Pancreas (tissue), 10 donors: Measurements from ENCODE around the gene TM7SF3. TPM values are rescaled to one million over a fixed set of nuclear protein-coding genes. Genes with fewer than 3 reads are reported as not detected.

Experiments used
- ATAC-seq, 4 donors: fragments of 200-7000 bp; cut with Tn5 transposase; one replicate each; pipeline versions ENCODE4 v1.8.0 to v1.9.1; 2020; ENCODE audit warnings: mild to moderate bottlenecking in 4 of 4, moderate library complexity in 4 of 4
- DNase-seq, 6 donors: peaks; one replicate each; pipeline ENCODE4 v3.0.0-alpha.2; 2020
- FAIRE-seq: peaks from 2 replicates; lab custom pipeline; 2012; peaks lifted over from hg19 to GRCh38; lab: Jason Lieb, UNC
- H3K27ac ChIP-seq, 4 donors: fragments of 200-600 bp; sonication (generic); 1 replicate in 3 of 4; 2 replicates in 1 of 4; pipeline versions ENCODE4 v1.5.0 to v1.8.0; 2020
- H3K27me3 ChIP-seq, 4 donors: fragments of 200-600 bp; one replicate each; pipeline ENCODE4 v1.8.0; 2021
- H3K36me3 ChIP-seq, 3 donors: fragments of 200-600 bp; sonication (generic) in 1 of 3; one replicate each; pipeline versions ENCODE4 v1.5.0 to v1.8.0; 2020 to 2021
- H3K4me1 ChIP-seq, 3 donors: fragments of 200-600 bp; one replicate each; pipeline ENCODE4 v1.8.0; 2021
- H3K4me3 ChIP-seq, 4 donors: fragments of 200-600 bp; sonication (generic) in 2 of 4; one replicate each; pipeline versions ENCODE4 v1.5.0 to v1.8.0; 2020 to 2021
- H3K9me3 ChIP-seq, 4 donors: fragments of 200-600 bp; one replicate each; pipeline ENCODE4 v1.8.0; 2021
- WGBS, 2 donors: extraction: QIAGEN DNeasy Blood & Tissue Kit; methylation state at CpG; one replicate each; pipeline ENCODE4 v1.1.7; 2013; 5-methylcytosine and 5-hydroxymethylcytosine counted together
- intact Hi-C, 3 donors: fragments of 100-400 bp; cut with DNase I; formaldehyde crosslinking; loops; one replicate each; pipeline versions ENCODE4 v1.11.1 to v1.14.2; 2022
- polyA plus RNA-seq, 2 donors: library from polyadenylated mRNA; stranded (reverse); fragments of 200-250 nt; gene quantifications; one replicate each; pipeline ENCODE4 v1.2.3, GENCODE V29; 2013
- total RNA-seq, 6 donors: library from RNA; stranded (reverse); fragmentation: NEBNext Ultra II Directional in 4 of 6; extraction: Animal tissue kit (Norgen Biotek cat#: 25700) in 4 of 6; gene quantifications; one replicate each; pipeline versions ENCODE4 v1.2.1 to v1.2.4, GENCODE V29; 2021 to 2023
- TF ChIP-seq, protein P1 (sequence below), 4 donors: fragments of 200-600 bp; sonication (generic) in 3 of 4; IDR thresholded peaks; one replicate each; pipeline versions ENCODE4 v1.5.0 to v1.8.0; 2021; ENCODE audit warnings: antibody characterized with exemption in 4 of 4
- donor health status: healthy with polysubstance abuse.
- donor health status: DM: no; HTN: no; CAD: no; lungs with moderate emphysema.
- donor health status: DM: no; HTN: no; CAD: no.
- donor health status: control.
- donor health status: control.
- donor health status: Bipolar disorder and iron deficiency.
- donor health status: DM: yes; HTN: yes; CAD: no.
- donor health status: DM: no; HTN: no; CAD: no.
- donor health status: DM: no; HTN: no; CAD: no.
- donor health status: DM: yes; HTN: yes; CAD: no.

The TM7SF3 gene, protein sequence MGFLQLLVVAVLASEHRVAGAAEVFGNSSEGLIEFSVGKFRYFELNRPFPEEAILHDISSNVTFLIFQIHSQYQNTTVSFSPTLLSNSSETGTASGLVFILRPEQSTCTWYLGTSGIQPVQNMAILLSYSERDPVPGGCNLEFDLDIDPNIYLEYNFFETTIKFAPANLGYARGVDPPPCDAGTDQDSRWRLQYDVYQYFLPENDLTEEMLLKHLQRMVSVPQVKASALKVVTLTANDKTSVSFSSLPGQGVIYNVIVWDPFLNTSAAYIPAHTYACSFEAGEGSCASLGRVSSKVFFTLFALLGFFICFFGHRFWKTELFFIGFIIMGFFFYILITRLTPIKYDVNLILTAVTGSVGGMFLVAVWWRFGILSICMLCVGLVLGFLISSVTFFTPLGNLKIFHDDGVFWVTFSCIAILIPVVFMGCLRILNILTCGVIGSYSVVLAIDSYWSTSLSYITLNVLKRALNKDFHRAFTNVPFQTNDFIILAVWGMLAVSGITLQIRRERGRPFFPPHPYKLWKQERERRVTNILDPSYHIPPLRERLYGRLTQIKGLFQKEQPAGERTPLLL
- total RNA-seq (10 to 100 TPM; 36.9 to 67.6 (median 54.4) TPM), polyA plus RNA-seq (10 to 100 TPM; 16.8 to 50.0 TPM)

DNA sequence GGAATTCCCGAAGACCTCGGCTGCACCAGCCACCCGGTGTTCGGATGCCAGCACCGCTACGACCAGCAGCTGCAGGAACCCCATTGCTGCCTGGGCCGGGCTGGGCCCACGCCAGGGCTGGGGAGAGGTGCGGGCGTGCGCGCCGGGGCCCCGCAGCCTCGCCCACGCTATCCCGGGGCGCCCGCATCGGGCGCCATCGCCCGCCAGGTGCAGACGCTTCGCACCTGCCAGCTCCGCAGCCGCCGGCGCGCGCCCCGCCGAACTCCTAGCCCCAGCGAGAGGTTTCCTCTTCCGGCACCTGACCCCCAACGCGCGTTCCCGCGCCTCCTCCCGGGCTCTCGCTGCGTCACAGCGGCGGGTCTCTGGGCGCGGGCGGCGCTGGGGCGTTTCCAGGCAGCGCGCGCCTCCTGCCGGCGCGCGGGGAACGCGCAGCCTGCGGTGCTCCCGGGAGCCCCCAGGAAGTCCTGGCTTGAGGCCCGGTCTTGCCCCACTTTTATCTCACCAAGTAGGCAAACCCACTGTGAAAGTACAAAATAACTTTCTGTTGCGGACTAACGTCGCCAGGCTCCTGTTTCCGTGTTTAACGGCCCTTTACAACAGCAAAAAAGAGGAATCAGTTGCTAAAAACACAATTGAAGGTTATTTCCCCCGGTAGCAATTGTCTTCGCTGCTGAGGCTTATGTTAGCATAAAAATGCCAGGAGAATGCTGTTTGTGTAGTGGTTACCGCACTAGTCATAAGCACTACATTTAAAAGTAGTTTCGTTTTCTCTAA is at the start of gene TM7SF3:
Gene TM7SF3, minus strand, starts transcription at position 300 of the 774 bp plus-strand sequence. Its CDS starts 216 bp downstream, at position 84.
- DNase-seq (peak; percentile 94 to 98 (median 96)), ATAC-seq (peak; percentile 85 to 93 (median 88)), FAIRE-seq (no peak)
- H3K4me3 ChIP-seq = peak within 1 kb of the TSS; percentile 57 to 90 (median 76)
- no peaks in the 10 kb centered on the region for H3K36me3 ChIP-seq
- H3K27ac ChIP-seq = peak within 1 kb of the TSS; percentile 72 to 97 (median 92)
- intact Hi-C loops = loop anchor here in 1 of 3 donors (10.0 kb wide), 1 partner anchor 291 kb away; no protein-coding TSS in a partner anchor
- 0 to 1% methylated on average over 60 to 71 of the region's 71 CpGs for WGBS, 2 donors
- H3K27me3 ChIP-seq = no peaks in the 10 kb centered on the region
- H3K9me3 ChIP-seq = no peaks in the 10 kb centered on the region
- H3K4me1 ChIP-seq = peaks cover 28 to 40% (median 29%) of the 10 kb centered on the region in 3 donors
- TF ChIP-seq, protein P1, sequence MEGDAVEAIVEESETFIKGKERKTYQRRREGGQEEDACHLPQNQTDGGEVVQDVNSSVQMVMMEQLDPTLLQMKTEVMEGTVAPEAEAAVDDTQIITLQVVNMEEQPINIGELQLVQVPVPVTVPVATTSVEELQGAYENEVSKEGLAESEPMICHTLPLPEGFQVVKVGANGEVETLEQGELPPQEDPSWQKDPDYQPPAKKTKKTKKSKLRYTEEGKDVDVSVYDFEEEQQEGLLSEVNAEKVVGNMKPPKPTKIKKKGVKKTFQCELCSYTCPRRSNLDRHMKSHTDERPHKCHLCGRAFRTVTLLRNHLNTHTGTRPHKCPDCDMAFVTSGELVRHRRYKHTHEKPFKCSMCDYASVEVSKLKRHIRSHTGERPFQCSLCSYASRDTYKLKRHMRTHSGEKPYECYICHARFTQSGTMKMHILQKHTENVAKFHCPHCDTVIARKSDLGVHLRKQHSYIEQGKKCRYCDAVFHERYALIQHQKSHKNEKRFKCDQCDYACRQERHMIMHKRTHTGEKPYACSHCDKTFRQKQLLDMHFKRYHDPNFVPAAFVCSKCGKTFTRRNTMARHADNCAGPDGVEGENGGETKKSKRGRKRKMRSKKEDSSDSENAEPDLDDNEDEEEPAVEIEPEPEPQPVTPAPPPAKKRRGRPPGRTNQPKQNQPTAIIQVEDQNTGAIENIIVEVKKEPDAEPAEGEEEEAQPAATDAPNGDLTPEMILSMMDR (IDR thresholded peaks at IDR 0.05) = peak; percentile 92 to 98 (median 98)

DNA sequence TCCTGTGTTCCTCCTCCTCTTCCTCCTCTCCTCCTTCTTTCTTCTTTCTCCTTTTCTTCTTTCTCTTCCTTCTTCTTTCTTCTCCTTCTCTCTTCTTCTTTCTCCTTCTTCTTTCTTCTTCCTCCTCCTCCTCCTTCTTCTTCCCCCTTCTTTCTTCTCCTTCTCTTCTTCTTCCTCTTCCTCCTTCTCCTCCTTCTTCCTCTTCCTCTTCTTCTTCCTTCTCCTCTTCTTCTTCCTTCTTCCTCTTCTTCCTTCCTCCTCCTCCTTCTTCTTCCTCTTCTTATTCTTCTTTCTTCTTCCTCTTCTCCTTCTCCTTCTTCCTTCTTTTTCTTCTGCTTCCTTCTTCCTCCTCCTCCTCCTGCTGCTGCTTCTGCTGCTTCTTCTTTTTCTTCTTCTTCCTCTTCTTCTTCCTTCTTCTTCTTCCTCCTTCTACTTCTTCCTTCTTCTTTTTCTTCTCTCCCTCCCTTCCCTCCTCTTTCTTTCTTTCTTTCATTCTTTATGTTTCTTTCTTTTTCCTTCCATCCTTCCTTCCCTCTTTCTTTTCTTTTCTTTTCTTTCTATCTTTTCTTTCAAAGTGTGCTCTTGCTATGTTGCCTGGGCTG is 49.2 kb upstream of the TM7SF3 start:
- DNase-seq = no peak
- Histone ChIP-seq H3K27ac (no peak overlapping the region), H3K27me3 (no peaks in the 10 kb centered on the region), H3K9me3 (no peaks in the 10 kb centered on the region), H3K4me1 (no peaks in the 10 kb centered on the region), H3K36me3 (no peaks in the 10 kb centered on the region), H3K4me3 (no peak overlapping the region)
- TF ChIP-seq, protein P1 (IDR thresholded peaks at IDR 0.05) = no peak
- ATAC-seq = no peak
- FAIRE-seq = no peak
- intact Hi-C loops = no loop called here

DNA sequence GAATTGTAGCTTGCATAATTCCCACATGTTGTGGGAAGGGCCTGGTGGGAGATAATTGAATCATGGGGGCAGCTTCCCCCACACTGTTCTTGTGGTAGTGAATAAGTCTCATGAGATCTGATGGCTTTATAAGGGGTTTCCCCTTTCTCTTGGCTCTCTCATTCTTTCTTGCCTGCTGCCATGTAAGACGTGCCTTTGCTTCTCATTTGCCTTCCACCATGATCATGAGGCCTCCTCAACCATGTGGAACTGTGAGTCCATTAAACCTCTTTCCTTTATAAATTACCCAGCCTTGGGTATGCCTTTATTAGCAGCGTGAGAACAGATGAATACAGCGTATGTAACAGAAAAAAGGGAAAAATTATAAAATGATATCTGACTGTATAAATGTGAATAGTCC is 47.1 kb upstream of the TM7SF3 start:
- DNase-seq = no peak
- Histone ChIP-seq H3K9me3 (no peaks in the 10 kb centered on the region), H3K27ac (no peak overlapping the region), H3K36me3 (no peaks in the 10 kb centered on the region), H3K4me1 (no peaks in the 10 kb centered on the region), H3K27me3 (no peaks in the 10 kb centered on the region), H3K4me3 (no peak overlapping the region)
- FAIRE-seq = no peak
- intact Hi-C loops = no loop called here
- TF ChIP-seq, protein P1 (IDR thresholded peaks at IDR 0.05) = no peak
- 83 to 96% methylated on average over 3 of the region's 3 CpGs for WGBS, 2 donors
- ATAC-seq = no peak

DNA sequence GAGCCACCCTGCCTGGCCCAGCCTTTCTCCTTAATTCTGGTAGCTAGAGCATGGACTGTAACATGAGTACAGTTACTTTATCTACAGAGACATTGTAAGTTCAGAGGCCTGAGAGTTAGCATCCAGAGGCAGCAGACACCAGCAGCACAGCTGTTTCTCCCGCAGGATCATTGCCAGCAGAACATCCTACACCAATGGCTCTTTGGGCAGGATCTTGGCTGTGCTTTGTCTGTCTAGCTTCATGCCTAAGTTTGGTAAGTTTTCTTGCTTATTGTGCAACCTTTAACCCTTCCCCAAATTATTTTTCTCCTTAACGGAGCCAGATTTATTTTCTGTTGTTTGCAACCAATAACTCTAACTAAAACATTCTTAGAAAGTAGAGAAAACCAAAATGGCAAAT is 46.6 kb upstream of the TM7SF3 start:
- Histone ChIP-seq H3K27me3 (no peaks in the 10 kb centered on the region), H3K9me3 (no peaks in the 10 kb centered on the region), H3K4me3 (no peak overlapping the region), H3K36me3 (no peaks in the 10 kb centered on the region), H3K27ac (no peak overlapping the region), H3K4me1 (no peaks in the 10 kb centered on the region)
- ATAC-seq (no peak), FAIRE-seq (no peak), DNase-seq (no peak)
- TF ChIP-seq, protein P1 (IDR thresholded peaks at IDR 0.05) = no peak
- WGBS, 2 donors = 88 to 91% methylated on average over 2 of the region's 2 CpGs
- intact Hi-C loops = no loop called here
